Dermis blood vessel endothelial cell (primary cell): ENCODE data around the gene GLI2. TPM values are rescaled to one million over a fixed set of nuclear protein-coding genes. Genes with fewer than 3 reads are reported as not detected.
A peak's percentile ranks its signal among the peaks of the same experiment; 100 is the strongest.

Source experiments
- DNase-seq: peaks from one replicate; pipeline ENCODE4 v3.0.0; 2010
- total RNA-seq: library from RNA; depleted of rRNA; stranded (reverse); fragments of >200 nt; gene quantifications from 2 replicates; pipeline ENCODE4 v1.2.3, GENCODE V29; 2014

The GLI2 gene
- total RNA-seq, 1 donor from 2014 or later, result 0.34 TPM

- no peak for DNase-seq
These were observed 36.1 kb downstream of the GLI2 start for GRCh38 chr2:120771781-120772208.

DNA sequence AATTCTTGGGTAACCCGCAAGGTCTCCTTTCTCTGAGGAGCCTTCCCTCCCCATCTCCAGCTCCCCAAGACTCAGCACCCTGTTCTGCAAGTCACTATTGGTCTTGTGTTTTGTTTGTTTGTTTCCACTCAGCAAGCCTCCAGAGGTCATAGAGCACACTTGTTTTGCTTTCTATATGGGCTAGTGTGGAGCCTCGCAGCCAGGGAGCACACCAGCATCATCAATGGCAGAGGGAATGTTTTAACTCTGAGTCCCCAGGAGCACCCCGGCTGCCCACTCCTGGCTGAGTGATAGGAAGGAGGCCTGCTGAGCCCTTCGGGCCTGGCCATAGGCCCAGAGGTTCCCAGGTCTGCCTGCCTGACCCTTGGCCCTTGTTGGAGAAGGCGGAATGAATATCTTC, 36.6 kb downstream of the GLI2 start:
- no peak for DNase-seq

GRCh38 chr2:120773186-120773800, 37.6 kb downstream of the GLI2 start:
- DNase-seq, result no peak

DNA sequence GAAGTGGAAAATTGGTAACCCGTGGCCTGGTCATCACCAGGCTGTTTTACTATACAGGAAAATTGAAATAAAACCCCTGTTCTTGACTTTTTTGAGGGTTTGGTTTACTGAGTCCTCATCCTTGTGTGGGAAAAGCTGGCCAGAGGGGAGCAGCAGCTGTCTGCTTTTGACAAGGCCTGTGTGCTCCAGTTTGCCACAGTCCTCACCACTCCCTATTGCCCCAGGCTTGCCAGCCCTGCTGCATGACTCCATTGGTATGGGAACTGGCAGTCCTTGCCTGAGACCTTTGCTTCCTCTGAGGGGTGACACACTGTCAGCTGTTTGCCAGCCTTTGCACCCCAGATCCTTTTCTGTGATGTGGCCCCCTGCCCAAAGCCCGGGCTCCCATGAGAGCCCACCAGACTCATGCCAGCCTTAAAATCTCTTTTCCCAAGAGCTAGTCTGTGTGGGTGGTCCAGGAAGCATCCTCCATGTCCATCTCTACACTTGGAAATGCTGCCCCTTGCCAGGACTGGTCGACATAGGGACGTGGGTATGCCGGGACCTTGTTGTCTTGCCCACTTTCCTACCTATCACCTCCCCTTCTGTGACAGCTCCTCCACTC, 39.0 kb downstream of the GLI2 start:
- DNase-seq, result no peak

DNA sequence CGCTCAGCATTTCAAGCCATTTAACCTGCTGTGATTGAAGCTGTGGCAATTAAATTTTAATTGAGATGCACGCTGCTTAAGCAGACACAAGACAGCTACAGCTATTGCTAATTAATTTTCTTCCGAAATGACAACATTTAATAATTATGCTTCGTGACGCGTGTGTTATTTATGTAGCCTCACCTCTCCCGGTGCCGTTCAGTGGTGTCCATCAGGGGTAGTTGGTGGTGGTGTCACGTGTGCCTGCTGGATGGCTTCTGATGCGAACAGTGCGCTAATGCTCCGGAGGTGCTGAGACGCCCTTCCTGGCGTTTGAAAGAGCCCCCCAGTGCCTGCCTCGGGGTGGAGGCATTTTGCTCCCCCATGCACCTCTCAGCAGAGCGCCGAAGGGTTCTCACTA, 39.5 kb downstream of the GLI2 start:
- no peak for DNase-seq

DNA sequence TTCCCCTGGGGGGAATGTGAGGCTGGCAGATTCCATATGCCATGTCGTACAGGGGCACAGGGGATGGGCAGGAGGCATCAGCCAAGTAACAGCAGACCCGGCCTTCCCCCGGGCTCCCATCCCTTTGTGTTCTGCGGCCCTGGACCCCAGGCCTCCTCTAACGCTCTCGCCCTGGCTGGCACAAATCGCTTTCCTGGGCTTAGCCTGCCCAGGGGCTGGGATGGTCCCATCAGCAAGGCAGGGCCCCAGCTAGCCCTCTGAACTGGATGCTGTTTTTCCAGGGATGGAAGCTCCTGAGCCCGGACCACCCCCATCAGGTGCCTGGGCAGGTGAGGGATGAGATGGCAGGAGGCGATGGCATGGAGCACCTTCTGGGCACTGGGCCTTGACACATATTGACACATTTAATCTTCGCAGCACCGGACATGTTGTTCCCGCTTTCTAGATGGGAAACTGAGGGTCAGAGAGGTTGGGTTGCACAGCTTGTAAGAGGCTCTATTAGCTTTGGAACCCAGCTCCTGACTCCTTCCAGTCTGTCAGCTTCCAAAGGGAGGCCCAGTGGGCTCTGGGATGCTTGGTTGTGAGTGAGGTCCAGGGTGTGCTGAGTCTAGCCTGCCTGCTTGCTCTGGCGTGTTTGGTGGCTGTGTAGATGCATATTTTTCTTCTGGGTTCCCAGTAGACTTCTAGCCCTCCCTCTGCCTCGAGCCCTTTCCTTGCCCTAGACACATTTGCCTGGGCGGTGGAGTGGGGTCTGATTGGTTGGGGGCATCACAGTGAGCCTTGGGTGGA, 40.3 kb downstream of the GLI2 start:
- DNase-seq, result no peak

- DNase-seq, result no peak
These were observed 41.0 kb downstream of the GLI2 start for GRCh38 chr2:120776649-120777048.

DNA sequence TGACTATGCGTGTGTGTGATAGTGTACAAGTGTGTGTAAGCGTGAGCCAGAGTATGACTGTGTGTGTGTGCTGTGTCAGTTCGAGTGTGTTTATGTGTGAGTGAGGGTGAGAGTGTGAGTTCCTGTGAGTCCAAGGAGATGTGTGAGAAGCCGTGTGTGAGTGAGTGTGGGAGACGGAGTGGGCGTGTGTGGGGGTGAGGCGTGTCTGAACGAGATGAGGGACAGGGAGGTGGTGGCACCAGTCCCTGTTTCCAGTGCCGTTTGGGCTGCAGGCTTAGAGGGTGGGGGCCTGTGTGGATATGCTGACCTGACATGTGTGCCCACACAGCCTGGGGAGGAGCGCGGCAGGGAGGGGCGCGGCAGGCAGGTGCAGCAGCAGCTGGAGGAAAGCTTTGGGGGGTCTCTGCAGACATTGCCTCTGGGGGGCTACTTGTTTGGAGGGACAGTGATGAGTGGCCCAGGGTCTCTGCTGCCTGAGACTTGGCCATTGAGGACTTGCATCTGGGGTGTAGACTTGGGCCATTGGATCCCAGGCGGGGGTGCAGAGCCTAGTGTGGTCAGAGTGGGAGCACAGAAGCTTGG, 41.6 kb downstream of the GLI2 start:
- no peak for DNase-seq

DNA sequence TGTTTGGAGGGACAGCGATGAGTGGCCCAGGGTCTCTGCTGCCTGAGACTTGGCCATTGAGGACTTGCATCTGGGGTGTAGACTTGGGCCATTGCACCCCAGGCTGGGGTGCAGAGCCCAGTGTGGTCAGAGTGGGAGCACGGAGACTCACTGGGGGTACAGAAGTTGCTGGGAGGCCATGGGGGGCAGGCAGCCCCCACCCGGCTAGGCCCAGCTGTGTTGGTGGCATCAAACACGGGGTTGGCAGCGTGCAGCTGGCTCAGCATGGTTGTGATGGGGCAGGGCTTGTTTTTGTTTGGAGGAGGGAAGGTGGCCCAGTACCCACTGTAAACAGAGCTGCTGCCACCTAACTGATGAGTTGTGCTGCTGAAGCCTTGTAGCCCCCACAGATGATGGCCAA, 42.1 kb downstream of the GLI2 start:
- DNase-seq, result no peak

GRCh38 chr2:120778244-120778643, 42.6 kb downstream of the GLI2 start:
- DNase-seq, result no peak

DNA sequence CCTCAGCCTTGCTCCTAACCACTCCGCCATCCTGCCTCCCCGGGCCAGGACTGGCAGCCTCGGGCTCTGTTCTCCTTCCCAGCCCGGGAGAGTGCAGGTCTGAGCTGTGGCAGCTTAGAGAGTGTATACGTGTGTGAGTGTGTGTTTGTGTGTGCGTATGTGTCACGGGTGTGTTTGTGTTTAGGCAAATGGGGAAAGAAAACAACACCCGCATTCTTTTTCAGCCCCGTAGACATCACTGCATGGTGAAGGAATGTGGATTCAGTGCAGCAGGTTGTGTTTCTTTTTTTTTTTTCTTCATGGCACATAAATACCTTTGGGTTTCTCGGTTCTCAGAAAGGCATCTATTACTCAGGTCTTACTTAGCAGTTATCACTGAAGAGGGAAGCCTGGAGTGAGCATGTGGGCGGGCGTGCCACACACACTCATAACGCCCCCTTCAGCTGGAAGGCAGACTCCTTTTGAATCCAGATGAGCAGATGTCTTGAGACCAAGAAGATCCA, 44.2 kb downstream of the GLI2 start:
- DNase-seq, result peak; percentile 20

- no peak for DNase-seq
These were observed 44.7 kb downstream of the GLI2 start for GRCh38 chr2:120780402-120780801.

- DNase-seq, result peak; percentile 71
These were observed 47.7 kb downstream of the GLI2 start for GRCh38 chr2:120783371-120783791.

- no peak for DNase-seq
These were observed 48.3 kb downstream of the GLI2 start for GRCh38 chr2:120783969-120784372.
